H1 (cell line): ENCODE results near the gene XIAP. TPM values are rescaled to one million over a fixed set of nuclear protein-coding genes. Genes with fewer than 3 reads are reported as not detected.

ENCODE experiments used
- CTCF ChIA-PET: fragments of 300-600 bp; sonication (Branson Sonifier 250); formaldehyde crosslinking; loops from one replicate; lab custom pipeline; 2021; ENCODE audit not compliant: partially characterized antibody; lab: Charles Lee
- POLR2A ChIA-PET: fragments of 300-600 bp; sonication (Branson Sonifier 250); formaldehyde crosslinking; loops from one replicate; lab custom pipeline; 2021; ENCODE audit warnings: inconsistent platforms; ENCODE audit not compliant: partially characterized antibody; lab: Charles Lee
- DNase-seq, 2 experiments: peaks; one replicate each; pipeline versions ENCODE4 v3.0.0 to v3.0.0-alpha.2; 2010 to 2022; ENCODE audit warnings: low spot score in 2 of 2, low read depth in 1 of 2, mixed read lengths in 1 of 2
- FAIRE-seq: peaks from 2 replicates; lab custom pipeline; 2011; peaks lifted over from hg19 to GRCh38; lab: Jason Lieb, UNC
- H2AFZ ChIP-seq: 2 replicates; pipeline ENCODE4 v1.8.1; 2012; ENCODE audit warnings: low read length, inconsistent platforms
- H2AK5ac ChIP-seq: 2 replicates; pipeline ENCODE4 v1.6.1; 2013; ENCODE audit warnings: low read depth, low read length
- H2BK120ac ChIP-seq: replicated peaks from 2 replicates; pipeline ENCODE3; 2013; ENCODE audit warnings: low read depth, low read length, inconsistent platforms
- H2BK12ac ChIP-seq: 2 replicates; pipeline ENCODE4 v1.6.1; 2013; ENCODE audit warnings: low read depth, low read length
- H2BK15ac ChIP-seq: 2 replicates; pipeline ENCODE4 v1.6.1; 2013; ENCODE audit warnings: low read length
- H2BK20ac ChIP-seq: 2 replicates; pipeline ENCODE4 v1.6.1; 2013; ENCODE audit warnings: low read length
- H2BK5ac ChIP-seq: 2 replicates; pipeline ENCODE4 v1.6.1; 2013; ENCODE audit warnings: low read depth, low read length
- H3K14ac ChIP-seq: 2 replicates; pipeline ENCODE4 v1.6.1; 2013; ENCODE audit warnings: inconsistent platforms; ENCODE audit not compliant: insufficient read length
- H3K18ac ChIP-seq: 2 replicates; pipeline ENCODE4 v1.6.1; 2013; ENCODE audit warnings: low read length; ENCODE audit errors: extremely low read depth
- H3K23ac ChIP-seq: 2 replicates; pipeline ENCODE4 v1.6.1; 2013; ENCODE audit warnings: inconsistent platforms; ENCODE audit not compliant: insufficient read length
- H3K23me2 ChIP-seq: 2 replicates; pipeline ENCODE4 v1.6.1; 2013; ENCODE audit warnings: low read depth, low read length
- H3K27ac ChIP-seq: 2 replicates; pipeline ENCODE4 v1.6.1; 2011; ENCODE audit warnings: low read depth, low read length, inconsistent platforms
- H3K27me3 ChIP-seq, 4 experiments: replicated peaks in 1 of 4; 1 replicate in 1 of 4; 2 replicates in 3 of 4; pipeline versions ENCODE4 v1.6.1 to v1.8.1; 2011 to 2013; ENCODE audit warnings: low read length in 3 of 4, mild to moderate bottlenecking in 3 of 4, inconsistent platforms in 2 of 4, mixed read lengths in 2 of 4, moderate library complexity in 1 of 4; ENCODE audit not compliant: control insufficient read depth in 3 of 4, insufficient read depth in 3 of 4; ENCODE audit errors: extremely low read depth in 1 of 4
- H3K36me3 ChIP-seq, 4 experiments: 2 replicates each; pipeline versions ENCODE4 v1.6.1 to v1.8.1; 2011 to 2013; ENCODE audit warnings: mild to moderate bottlenecking in 4 of 4, low read length in 3 of 4, moderate library complexity in 2 of 4, control low read depth in 1 of 4, inconsistent platforms in 1 of 4; ENCODE audit not compliant: insufficient read depth in 4 of 4, control insufficient read depth in 2 of 4
- H3K4ac ChIP-seq: replicated peaks from 2 replicates; pipeline ENCODE3; 2013; ENCODE audit warnings: low read length, low read depth, mixed read lengths, inconsistent platforms; ENCODE audit not compliant: insufficient read length
- H3K4me1 ChIP-seq, 4 experiments: replicated peaks in 1 of 4; 1 replicate in 1 of 4; 2 replicates in 3 of 4; pipeline versions ENCODE4 v1.6.1 to v1.8.1; 2011 to 2013; ENCODE audit warnings: low read length in 3 of 4, inconsistent platforms in 2 of 4, mixed read lengths in 1 of 4; ENCODE audit not compliant: insufficient read depth in 4 of 4, control insufficient read depth in 3 of 4
- H3K4me2 ChIP-seq, 2 experiments: 2 replicates each; pipeline versions ENCODE4 v1.6.1 to v1.8.1; 2011 to 2013; ENCODE audit warnings: low read depth in 2 of 2, low read length in 2 of 2, control low read depth in 1 of 2, inconsistent platforms in 1 of 2, mild to moderate bottlenecking in 1 of 2; ENCODE audit not compliant: insufficient read depth in 1 of 2
- H3K4me3 ChIP-seq, 4 experiments: fragments of 200-600, 300-600 bp in 1 of 4; sonication (generic), shearing (Covaris generic), sonication (Bioruptor Twin) in 1 of 4; 2 replicates each; pipeline versions ENCODE4 v1.5.1 to v1.8.1; 2011 to 2016; ENCODE audit warnings: low read length in 4 of 4, low read depth in 3 of 4, control low read depth in 2 of 4, inconsistent platforms in 2 of 4, mild to moderate bottlenecking in 2 of 4, mixed read lengths in 1 of 4, moderate library complexity in 1 of 4; ENCODE audit not compliant: insufficient read depth in 2 of 4; ENCODE audit errors: extremely low read depth in 1 of 4
- H3K56ac ChIP-seq: replicated peaks from 2 replicates; pipeline ENCODE3; 2013; ENCODE audit warnings: low read depth, mild to moderate bottlenecking, mixed read lengths, low read length, inconsistent platforms; ENCODE audit not compliant: insufficient read length
- H3K79me1 ChIP-seq: 2 replicates; pipeline ENCODE4 v1.6.1; 2013; ENCODE audit warnings: low read depth, low read length, control low read depth
- H3K79me2 ChIP-seq, 2 experiments: 2 replicates each; pipeline versions ENCODE4 v1.6.1 to v1.8.1; 2012 to 2013; ENCODE audit warnings: low read length in 2 of 2, mild to moderate bottlenecking in 2 of 2, inconsistent platforms in 1 of 2; ENCODE audit not compliant: insufficient read depth in 2 of 2, control insufficient read depth in 1 of 2
- H3K9ac ChIP-seq, 4 experiments: replicated peaks in 1 of 4; 1 replicate in 1 of 4; 2 replicates in 3 of 4; pipeline versions ENCODE4 v1.6.1 to v1.8.1; 2011 to 2013; ENCODE audit warnings: low read depth in 3 of 4, low read length in 3 of 4, control low read depth in 2 of 4, mild to moderate bottlenecking in 2 of 4, moderate library complexity in 2 of 4, inconsistent platforms in 1 of 4; ENCODE audit errors: extremely low read depth in 1 of 4
- H3K9me3 ChIP-seq, 2 experiments: 2 replicates each; pipeline versions ENCODE4 v1.6.1 to v1.8.1; 2012 to 2013; ENCODE audit warnings: mild to moderate bottlenecking in 2 of 2, moderate library complexity in 2 of 2, control low read depth in 1 of 2, inconsistent platforms in 1 of 2, low read depth in 1 of 2, low read length in 1 of 2, mixed read lengths in 1 of 2; ENCODE audit not compliant: insufficient read depth in 2 of 2
- H4K20me1 ChIP-seq, 2 experiments: replicated peaks in 1 of 2; 2 replicates each; pipeline versions ENCODE3 to v1.8.1; 2011 to 2013; ENCODE audit warnings: inconsistent platforms in 2 of 2, low read length in 2 of 2, mild to moderate bottlenecking in 1 of 2; ENCODE audit not compliant: insufficient read depth in 2 of 2, control insufficient read depth in 1 of 2
- H4K5ac ChIP-seq: 2 replicates; pipeline ENCODE4 v1.6.1; 2013; ENCODE audit warnings: low read length, low read depth, mixed read lengths, inconsistent platforms; ENCODE audit not compliant: insufficient read length
- H4K8ac ChIP-seq: 2 replicates; pipeline ENCODE4 v1.8.0; 2013; ENCODE audit warnings: mild to moderate bottlenecking, moderate library complexity, low read length, inconsistent platforms; ENCODE audit not compliant: insufficient read depth; ENCODE audit errors: extremely low read depth
- H4K91ac ChIP-seq: replicated peaks from 2 replicates; pipeline ENCODE3; 2013; ENCODE audit warnings: low read length, mixed read lengths, inconsistent platforms; ENCODE audit not compliant: insufficient read length
- ATF2 ChIP-seq: IDR thresholded peaks from 2 replicates; pipeline ENCODE4 v1.6.1; 2012; ENCODE audit warnings: low read length, inconsistent platforms
- ATF3 ChIP-seq: IDR thresholded peaks from 2 replicates; pipeline ENCODE4 v1.6.1; 2011; ENCODE audit warnings: low read depth, mild to moderate bottlenecking, low read length; ENCODE audit not compliant: insufficient read depth
- BACH1 ChIP-seq: IDR thresholded peaks from 2 replicates; pipeline ENCODE4 v1.6.1; 2012; ENCODE audit warnings: low read length, improper control_type of control experiment
- EP300 ChIP-seq, 2 experiments: IDR thresholded peaks; 1 replicate in 1 of 2; 2 replicates in 1 of 2; pipeline ENCODE4 v1.6.1; 2011 to 2012; ENCODE audit warnings: low read depth in 2 of 2, low read length in 2 of 2, mild to moderate bottlenecking in 2 of 2, borderline replicate concordance in 1 of 2, inconsistent platforms in 1 of 2, moderate library complexity in 1 of 2
- HDAC6 ChIP-seq: IDR thresholded peaks from one replicate; pipeline ENCODE4 v1.7.1; 2012; ENCODE audit warnings: low read depth, mild to moderate bottlenecking, inconsistent platforms, low read length, moderate library complexity
- JUN ChIP-seq: IDR thresholded peaks from 2 replicates; pipeline ENCODE4 v1.6.1; 2011; ENCODE audit warnings: low read depth, mild to moderate bottlenecking, improper control_type of control experiment, low read length
- KDM1A ChIP-seq: fragments of 200-600, 300-600 bp; sonication (generic); IDR thresholded peaks from 2 replicates; pipeline ENCODE4 v1.7.1; 2016; ENCODE audit warnings: mild to moderate bottlenecking, low read length, borderline replicate concordance
- POLR2A ChIP-seq, 2 experiments: IDR thresholded peaks; 1 replicate in 1 of 2; 2 replicates in 1 of 2; pipeline ENCODE4 v1.6.1; 2011; ENCODE audit warnings: low read depth in 2 of 2, low read length in 2 of 2, mild to moderate bottlenecking in 2 of 2; ENCODE audit errors: control extremely low read depth in 1 of 2
- RFX5 ChIP-seq: IDR thresholded peaks from 2 replicates; pipeline ENCODE4 v1.6.1; 2011; ENCODE audit warnings: low read depth, low read length, improper control_type of control experiment, borderline replicate concordance
- SRF ChIP-seq: IDR thresholded peaks from 2 replicates; pipeline ENCODE4 v1.6.1; 2011; ENCODE audit warnings: mild to moderate bottlenecking, low read depth, low read length, moderate library complexity
- TAF1 ChIP-seq: IDR thresholded peaks from 2 replicates; pipeline ENCODE4 v1.6.1; 2011; ENCODE audit warnings: mild to moderate bottlenecking, low read depth, low read length
- TCF12 ChIP-seq: IDR thresholded peaks from 2 replicates; pipeline ENCODE4 v1.6.1; 2011; ENCODE audit warnings: low read depth, mild to moderate bottlenecking, low read length
- WGBS, 2 experiments: shearing (Covaris generic) in 1 of 2; methylation state at CpG; one replicate each; pipeline versions ENCODE4 v1.1.6 to v1.1.7; 2013 to 2015; ENCODE audit warnings: low lambda C conversion rate in 2 of 2, mixed read lengths in 2 of 2, inconsistent platforms in 1 of 2, low coverage in 1 of 2, missing lambda C conversion rate in 1 of 2; ENCODE audit not compliant: insufficient replicate concordance in 2 of 2, insufficient coverage in 1 of 2, insufficient read length in 1 of 2; ENCODE audit errors: extremely low coverage in 1 of 2, missing lambda C conversion rate in 1 of 2; 5-methylcytosine and 5-hydroxymethylcytosine counted together
- polyA plus RNA-seq, 7 experiments: library from polyadenylated mRNA; depleted of rRNA in 3 of 7; stranded (reverse) in 5 of 7; unstranded in 2 of 7; fragments of >200 nt in 5 of 7; fragments of 200-250 nt in 2 of 7; gene quantifications; 1 replicate in 5 of 7; 2 replicates in 1 of 7; 4 replicates in 1 of 7; pipeline versions ENCODE4 v1.2.1 to v1.2.3, GENCODE V29; 2011 to 2013; ENCODE audit warnings: missing spikeins in 2 of 7, mixed read lengths in 2 of 7
- total RNA-seq: library from RNA; stranded (reverse); fragmentation: NEBNext Ultra II Directional; extraction: Animal tissue kit (Norgen Biotek cat#: 25700); gene quantifications from 2 replicates; pipeline ENCODE4 v1.2.1, GENCODE V29; 2021

Gene XIAP
- total and polyA plus RNA-seq, 2 of the 8 experiments (the other 6 are each of a cell fraction or from before 2014, with no cell fraction given), result 5.9 to 44.7 TPM

GRCh38 chrX:123924186-123924585 lies 64.3 kb downstream of the XIAP start:
- Histone ChIP-seq H2BK120ac (no peak overlapping the region), H4K8ac (no peak overlapping the region), H3K4me3 (no peak overlapping the region), H4K20me1 (no peaks in the 10 kb centered on the region), H3K56ac (no peak overlapping the region), H2AFZ (no peak overlapping the region), H3K18ac (no peak overlapping the region; the same call in 1 of the 2 replicates), H2AK5ac (no peak overlapping the region), H3K79me2 (no peaks in the 10 kb centered on the region), H3K9ac (no peak overlapping the region), H3K27me3 (no peaks in the 10 kb centered on the region), H3K27ac (peak overlapping the region; percentile 73; the same call in 1 of the 2 replicates), H3K4me1 (no peaks in the 10 kb centered on the region; a peak in 1 of 7 replicates), H4K91ac (no peak overlapping the region), H4K5ac (no peak overlapping the region), H3K9me3 (no peaks in the 10 kb centered on the region), H2BK5ac (no peak overlapping the region), H2BK12ac (no peak overlapping the region), H3K23ac (no peak overlapping the region), H3K36me3 (no peaks in the 10 kb centered on the region), H3K4ac (no peak overlapping the region), H2BK20ac (no peak overlapping the region), H3K4me2 (no peak overlapping the region), H3K23me2 (no peaks in the 10 kb centered on the region), H2BK15ac (no peak overlapping the region), H3K14ac (no peak overlapping the region), H3K79me1 (no peaks in the 10 kb centered on the region)
- ChIA-PET POLR2A (interaction anchor here (1.8 kb wide), 1 partner anchor 64 kb away, joined by 4 read pairs; the partner anchor contains the start of gene XIAP), CTCF (interaction anchor here (0.7 kb wide), 1 partner anchor 19 kb away, joined by 3 read pairs; no protein-coding TSS in a partner anchor)
- 29% methylated on average over 1 of the region's 1 CpG; no CpG with 5 or more reads in 1 of the 2 experiments for WGBS, 2 experiments
- DNase-seq (no peak), FAIRE-seq (peak; percentile 92)
- TF ChIP-seq BACH1, result no peak
- no peak for TF ChIP-seq KDM1A
- peak in 1 of 2 experiments; percentile 74; a peak in 1 of 3 replicates for TF ChIP-seq EP300 (IDR thresholded peaks at IDR 0.05; ENCODE audit: borderline replicate concordance in 1 of 2, low read depth in 2 of 2, low read length in 2 of 2)
- TF ChIP-seq TAF1, result peak; percentile 43; the same call in 1 of the 2 replicates
- 0 out of 2 replicates have a peak, but pooled peaks have one; percentile 40 for TF ChIP-seq TCF12
- no peak for TF ChIP-seq HDAC6
- peak; percentile 63; the same call in 1 of the 2 replicates for TF ChIP-seq ATF2
- peak in 1 of 2 experiments; percentile 63; a peak in 1 of 3 replicates for TF ChIP-seq POLR2A (IDR thresholded peaks at IDR 0.05; ENCODE audit: control extremely low read depth in 1 of 2, low read depth in 2 of 2, low read length in 2 of 2)
- no peak for TF ChIP-seq ATF3
- no peak for TF ChIP-seq JUN
- no peak for TF ChIP-seq SRF
- TF ChIP-seq RFX5, result no peak
